ENCODE measurements around the gene PRR23C. TPM values are rescaled to one million over a fixed set of nuclear protein-coding genes. Genes with fewer than 3 reads are reported as not detected.

Gene PRR23C
- total and polyA plus RNA-seq, 9 of the 15 experiments (the other 6 are each of a cell fraction or from before 2014, with no cell fraction given), result not detected

GRCh38 chr3:139024968-139025367 is 19.7 kb downstream of the PRR23C start (continued):
- TF ChIP-seq, protein P1, sequence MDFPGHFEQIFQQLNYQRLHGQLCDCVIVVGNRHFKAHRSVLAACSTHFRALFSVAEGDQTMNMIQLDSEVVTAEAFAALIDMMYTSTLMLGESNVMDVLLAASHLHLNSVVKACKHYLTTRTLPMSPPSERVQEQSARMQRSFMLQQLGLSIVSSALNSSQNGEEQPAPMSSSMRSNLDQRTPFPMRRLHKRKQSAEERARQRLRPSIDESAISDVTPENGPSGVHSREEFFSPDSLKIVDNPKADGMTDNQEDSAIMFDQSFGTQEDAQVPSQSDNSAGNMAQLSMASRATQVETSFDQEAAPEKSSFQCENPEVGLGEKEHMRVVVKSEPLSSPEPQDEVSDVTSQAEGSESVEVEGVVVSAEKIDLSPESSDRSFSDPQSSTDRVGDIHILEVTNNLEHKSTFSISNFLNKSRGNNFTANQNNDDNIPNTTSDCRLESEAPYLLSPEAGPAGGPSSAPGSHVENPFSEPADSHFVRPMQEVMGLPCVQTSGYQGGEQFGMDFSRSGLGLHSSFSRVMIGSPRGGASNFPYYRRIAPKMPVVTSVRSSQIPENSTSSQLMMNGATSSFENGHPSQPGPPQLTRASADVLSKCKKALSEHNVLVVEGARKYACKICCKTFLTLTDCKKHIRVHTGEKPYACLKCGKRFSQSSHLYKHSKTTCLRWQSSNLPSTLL (IDR thresholded peaks at IDR 0.05), result no peak
- no peak for TF ChIP-seq HDAC6 (IDR thresholded peaks at IDR 0.05; ENCODE audit: low read depth, low read length)
- no peak for TF ChIP-seq EP300 (IDR thresholded peaks at IDR 0.05; ENCODE audit: low read length)
- TF ChIP-seq MAFG (tag; conservative IDR thresholded peaks at IDR 0.05), result 0 out of 2 replicates have a peak, but pooled peaks have one; percentile 30
- no peak for TF ChIP-seq SRSF3 (IDR thresholded peaks at IDR 0.05; ENCODE audit: insufficient read depth, low read length)
- TF ChIP-seq FOXJ2 (tag; IDR thresholded peaks at IDR 0.05), result no peak
- TF ChIP-seq, protein P2, sequence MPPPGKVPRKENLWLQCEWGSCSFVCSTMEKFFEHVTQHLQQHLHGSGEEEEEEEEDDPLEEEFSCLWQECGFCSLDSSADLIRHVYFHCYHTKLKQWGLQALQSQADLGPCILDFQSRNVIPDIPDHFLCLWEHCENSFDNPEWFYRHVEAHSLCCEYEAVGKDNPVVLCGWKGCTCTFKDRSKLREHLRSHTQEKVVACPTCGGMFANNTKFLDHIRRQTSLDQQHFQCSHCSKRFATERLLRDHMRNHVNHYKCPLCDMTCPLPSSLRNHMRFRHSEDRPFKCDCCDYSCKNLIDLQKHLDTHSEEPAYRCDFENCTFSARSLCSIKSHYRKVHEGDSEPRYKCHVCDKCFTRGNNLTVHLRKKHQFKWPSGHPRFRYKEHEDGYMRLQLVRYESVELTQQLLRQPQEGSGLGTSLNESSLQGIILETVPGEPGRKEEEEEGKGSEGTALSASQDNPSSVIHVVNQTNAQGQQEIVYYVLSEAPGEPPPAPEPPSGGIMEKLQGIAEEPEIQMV (tag; conservative IDR thresholded peaks at IDR 0.05; ENCODE audit: low read depth), result no peak
- TF ChIP-seq SMARCA4 (IDR thresholded peaks at IDR 0.05), result no peak
- TF ChIP-seq ZEB2 (IDR thresholded peaks at IDR 0.05), result no peak
- no peak for TF ChIP-seq IFI16 (CRISPR knock-in tag; IDR thresholded peaks at IDR 0.05)
- no peak for TF ChIP-seq KLF1 (tag; IDR thresholded peaks at IDR 0.05)
